HG02970 (cell line): Measurements from ENCODE around the gene APPBP2.

Experiments
- ATAC-seq: cut with Tn5 transposase; IDR thresholded peaks from one replicate; pipeline ENCODE4 v1.9.1; 2021; ENCODE audit warnings: mild to moderate bottlenecking, moderate library complexity, moderate number of reproducible peaks; ENCODE audit not compliant: unreplicated experiment, low FRiP score

APPBP2 gene

GRCh38 chr17:60406887-60407286, 119.2 kb downstream of the APPBP2 start:
- ATAC-seq = no peak

GRCh38 chr17:60403962-60404361, 122.1 kb downstream of the APPBP2 start:
- no peak for ATAC-seq

GRCh38 chr17:60403523-60403810, 122.6 kb downstream of the APPBP2 start:
- no peak for ATAC-seq

GRCh38 chr17:60401819-60402218, 124.2 kb downstream of the APPBP2 start:
- no peak for ATAC-seq

- ATAC-seq = no peak
These were observed 127.6 kb downstream of the APPBP2 start for GRCh38 chr17:60398227-60398959.

- ATAC-seq = no peak
These were observed 129.6 kb downstream of the APPBP2 start for GRCh38 chr17:60396412-60396811.

GRCh38 chr17:60395508-60396065, 130.5 kb downstream of the APPBP2 start:
- no peak for ATAC-seq

- ATAC-seq = no peak
These were observed 132.0 kb downstream of the APPBP2 start for GRCh38 chr17:60393840-60394723.
